Neuron (in vitro differentiated cells): ENCODE results near the gene PARVG.

ENCODE experiments used
- H2AFZ ChIP-seq: one replicate; pipeline ENCODE4 v1.6.1; 2013; ENCODE audit warnings: low read depth, mild to moderate bottlenecking, inconsistent platforms, low read length, moderate library complexity
- H3K27me3 ChIP-seq: one replicate; pipeline ENCODE4 v1.6.1; 2013; ENCODE audit warnings: low read length; ENCODE audit not compliant: insufficient read depth
- H3K36me3 ChIP-seq: one replicate; pipeline ENCODE4 v1.6.1; 2013; ENCODE audit warnings: low read length; ENCODE audit not compliant: insufficient read depth
- H3K4me1 ChIP-seq: one replicate; pipeline ENCODE4 v1.6.1; 2013; ENCODE audit warnings: low read length; ENCODE audit not compliant: insufficient read depth
- H3K4me3 ChIP-seq: 2 replicates; pipeline ENCODE4 v1.5.1; 2013; ENCODE audit warnings: mild to moderate bottlenecking, low read length, moderate library complexity
- H3K9me3 ChIP-seq: one replicate; pipeline ENCODE4 v1.6.1; 2013; ENCODE audit warnings: low read length

PARVG gene

DNA sequence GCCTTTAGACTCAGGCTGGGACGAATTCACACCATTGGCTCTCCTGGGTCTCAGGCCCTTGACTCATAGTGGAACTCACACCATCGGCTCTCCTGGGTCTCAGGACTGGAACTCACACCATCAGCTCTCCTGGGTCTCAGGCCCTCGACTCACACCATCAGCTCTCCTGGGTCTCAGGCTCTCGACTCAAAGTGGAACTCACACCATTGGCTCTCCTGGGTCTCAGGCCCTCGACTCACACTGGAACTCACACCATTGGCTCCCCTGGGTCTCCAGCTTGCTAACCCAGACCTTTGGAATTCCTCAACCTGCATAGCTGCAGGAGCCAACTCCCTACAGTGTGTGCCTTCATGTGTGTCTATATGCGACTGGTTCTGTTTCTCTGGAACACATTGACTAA is 75.4 kb downstream of the PARVG start:
- Histone ChIP-seq H3K4me3 (no peak overlapping the region), H3K9me3 (no peaks in the 10 kb centered on the region), H3K27me3 (no peaks in the 10 kb centered on the region), H3K36me3 (no peaks in the 10 kb centered on the region), H3K4me1 (peaks cover 10% of the 10 kb centered on the region), H2AFZ (no peak overlapping the region)

DNA sequence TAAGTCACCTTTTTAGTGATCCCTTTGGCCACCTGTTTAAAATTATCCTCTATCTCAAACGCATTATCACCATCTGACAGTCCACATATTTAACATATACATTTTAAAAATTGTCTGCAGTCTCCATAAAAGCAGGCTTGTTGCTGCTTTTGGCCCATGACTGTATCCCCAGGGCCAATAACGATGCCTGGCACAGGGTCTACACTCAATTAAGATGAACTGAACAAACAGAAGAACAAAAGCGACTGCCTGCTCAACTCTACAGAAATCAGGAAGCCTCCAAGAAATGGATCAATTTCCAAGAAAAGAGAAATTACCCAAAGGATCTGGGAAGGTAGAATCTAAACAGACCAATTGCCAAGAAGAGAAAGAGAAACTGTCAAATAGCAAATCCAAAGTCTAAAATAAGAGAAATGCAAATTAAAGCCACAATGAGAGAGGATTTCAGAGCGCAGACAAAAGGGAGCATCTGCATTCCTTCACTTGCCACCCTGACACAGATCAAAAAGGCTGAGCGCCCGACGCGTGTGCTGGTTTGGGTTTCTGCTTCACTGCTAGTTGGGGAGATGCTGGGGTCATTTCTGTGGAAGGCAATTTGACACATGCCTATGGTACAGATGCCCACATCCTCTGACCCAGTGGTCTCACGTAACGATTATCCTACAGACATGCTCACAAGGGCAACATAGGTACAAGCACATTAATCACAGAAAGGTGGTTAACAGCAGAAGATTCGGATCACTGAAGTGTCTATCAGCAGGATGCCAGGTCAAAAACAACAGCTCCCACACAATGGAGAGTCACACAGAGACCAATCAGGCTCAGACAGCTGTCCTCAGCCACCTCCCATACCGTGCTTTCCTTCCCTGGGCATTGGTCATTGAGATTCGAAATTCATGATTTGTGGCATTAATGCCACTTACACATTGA is 76.1 kb downstream of the PARVG start:
- H2AFZ ChIP-seq: no peak overlapping the region

More for the DNA sequence above, 76.1 kb downstream of the PARVG start:
- H3K4me3 ChIP-seq: no peak overlapping the region
- H3K36me3 ChIP-seq: no peaks in the 10 kb centered on the region
- H3K4me1 ChIP-seq: peaks cover 10% of the 10 kb centered on the region
- no peaks in the 10 kb centered on the region for H3K27me3 ChIP-seq
- H3K9me3 ChIP-seq: no peaks in the 10 kb centered on the region
